Measurements from ENCODE around the gene NEUROD2. TPM values are rescaled to one million over a fixed set of nuclear protein-coding genes. Genes with fewer than 3 reads are reported as not detected.

The NEUROD2 gene
- total and polyA plus RNA-seq, 3 experiments from 2014 or later, result not detected

GRCh38 chr17:39615434-39615833 is 7.7 kb upstream of the NEUROD2 start:
- H3K36me3 ChIP-seq (ENCODE audit: insufficient read depth, low read length), result no peaks in the 10 kb centered on the region
- peaks cover 0 to 2% (median 0%) of the 10 kb centered on the region in 3 donors for H3K36me3 Mint-ChIP-seq
- H3K4me1 ChIP-seq (ENCODE audit: insufficient read depth, low read length), result peaks cover 9% of the 10 kb centered on the region
- H3K27me3 ChIP-seq (ENCODE audit: insufficient read depth, low read length, poor library complexity, severe bottlenecking), result peaks cover 4% of the 10 kb centered on the region
- no peak overlapping the region for H3K27ac ChIP-seq (ENCODE audit: low read depth, low read length)
- H3K4me3 Mint-ChIP-seq, result peak overlapping the region in 1 of 7 donors; percentile 38
- POLR2A ChIA-PET, result no interaction called here
- no peak overlapping the region for H3K27ac Mint-ChIP-seq
- CTCF ChIA-PET, result interaction anchor here (1.1 to 3.7 kb wide), 3 partner anchors 8 to 53 kb away, joined by 3 to 15 read pairs (median 3); partner anchors contain the start of gene PNMT
- no peak overlapping the region for H3K4me3 ChIP-seq (ENCODE audit: low read length)
- DNase-seq, result no peak
- H3K27me3 Mint-ChIP-seq, result peaks cover 12 to 38% of the 10 kb centered on the region in 2 donors
- peaks cover 0 to 9% (median 7%) of the 10 kb centered on the region in 3 donors for H3K4me1 Mint-ChIP-seq
- H3K9me3 Mint-ChIP-seq, result peaks cover 0 to 2% (median 0%) of the 10 kb centered on the region in 5 donors
- H3K9me3 ChIP-seq (ENCODE audit: low read length), result no peaks in the 10 kb centered on the region

- Mint-ChIP-seq H3K9me3 (peaks cover 0 to 2% (median 0%) of the 10 kb centered on the region in 5 donors), H3K36me3 (peaks cover 0 to 2% (median 0%) of the 10 kb centered on the region in 3 donors), H3K27ac (no peak overlapping the region), H3K4me1 (peaks cover 0 to 9% (median 7%) of the 10 kb centered on the region in 3 donors), H3K4me3 (no peak overlapping the region), H3K27me3 (peaks cover 16 to 41% of the 10 kb centered on the region in 2 donors)
- peaks cover 9% of the 10 kb centered on the region for H3K4me1 ChIP-seq (ENCODE audit: insufficient read depth, low read length)
- CTCF ChIA-PET, result interaction anchor here (0.9 to 3.7 kb wide), 4 partner anchors 9 to 40 kb away, joined by 3 to 15 read pairs (median 3); no protein-coding TSS in a partner anchor
- H3K4me3 ChIP-seq (ENCODE audit: low read length), result no peak overlapping the region
- POLR2A ChIA-PET, result interaction anchor here (0.7 kb wide), 1 partner anchor 129 kb away, joined by 3 read pairs; no protein-coding TSS in a partner anchor
- no peaks in the 10 kb centered on the region for H3K36me3 ChIP-seq (ENCODE audit: insufficient read depth, low read length)
- no peak overlapping the region for H3K27ac ChIP-seq (ENCODE audit: low read depth, low read length)
- DNase-seq, result no peak
- peaks cover 4% of the 10 kb centered on the region for H3K27me3 ChIP-seq (ENCODE audit: insufficient read depth, low read length, poor library complexity, severe bottlenecking)
- H3K9me3 ChIP-seq (ENCODE audit: low read length), result no peaks in the 10 kb centered on the region
Observed at GRCh38 chr17:39614545-39615157, 6.9 kb upstream of the NEUROD2 start.

GRCh38 chr17:39612935-39613464 is 5.3 kb upstream of the NEUROD2 start:
- Histone ChIP-seq H3K9me3 (ENCODE audit: low read length) (no peaks in the 10 kb centered on the region), H3K27ac (ENCODE audit: low read depth, low read length) (no peak overlapping the region), H3K4me1 (ENCODE audit: insufficient read depth, low read length) (peaks cover 5% of the 10 kb centered on the region), H3K4me3 (ENCODE audit: low read length) (no peak overlapping the region), H3K36me3 (ENCODE audit: insufficient read depth, low read length) (no peaks in the 10 kb centered on the region), H3K27me3 (ENCODE audit: insufficient read depth, low read length, poor library complexity, severe bottlenecking) (peaks cover 11% of the 10 kb centered on the region)
- POLR2A ChIA-PET, result no interaction called here
- no peak for DNase-seq
- Mint-ChIP-seq H3K4me1 (peaks cover 0 to 4% (median 3%) of the 10 kb centered on the region in 3 donors), H3K4me3 (no peak overlapping the region), H3K36me3 (peaks cover 0 to 2% (median 0%) of the 10 kb centered on the region in 3 donors), H3K27me3 (peaks cover 26 to 55% of the 10 kb centered on the region in 2 donors), H3K27ac (no peak overlapping the region), H3K9me3 (peaks cover 0 to 2% (median 0%) of the 10 kb centered on the region in 5 donors)
- CTCF ChIA-PET, result interaction anchor here (1.0 to 3.7 kb wide), 2 partner anchors 9 to 11 kb away, joined by 5 to 15 read pairs; no protein-coding TSS in a partner anchor

GRCh38 chr17:39612291-39612894 is 4.7 kb upstream of the NEUROD2 start:
- no peak for DNase-seq
- H3K4me1 ChIP-seq (ENCODE audit: insufficient read depth, low read length), result peaks cover 6% of the 10 kb centered on the region
- H3K36me3 ChIP-seq (ENCODE audit: insufficient read depth, low read length), result no peaks in the 10 kb centered on the region
- no peaks in the 10 kb centered on the region for H3K9me3 ChIP-seq (ENCODE audit: low read length)
- peaks cover 12% of the 10 kb centered on the region for H3K27me3 ChIP-seq (ENCODE audit: insufficient read depth, low read length, poor library complexity, severe bottlenecking)
- H3K4me3 Mint-ChIP-seq, result no peak overlapping the region
- CTCF ChIA-PET, result interaction anchor here (3.7 kb wide), 1 partner anchor 11 kb away, joined by 15 read pairs; no protein-coding TSS in a partner anchor
- H3K4me1 Mint-ChIP-seq, result peaks cover 0 to 4% (median 4%) of the 10 kb centered on the region in 3 donors
- peaks cover 0 to 2% (median 0%) of the 10 kb centered on the region in 5 donors for H3K9me3 Mint-ChIP-seq
- peaks cover 31 to 57% of the 10 kb centered on the region in 2 donors for H3K27me3 Mint-ChIP-seq
- H3K36me3 Mint-ChIP-seq, result peaks cover 0 to 2% (median 0%) of the 10 kb centered on the region in 3 donors
- no peak overlapping the region for H3K4me3 ChIP-seq (ENCODE audit: low read length)
- H3K27ac Mint-ChIP-seq, result no peak overlapping the region
- POLR2A ChIA-PET, result no interaction called here
- no peak overlapping the region for H3K27ac ChIP-seq (ENCODE audit: low read depth, low read length)

GRCh38 chr17:39611401-39612112 is 3.8 kb upstream of the NEUROD2 start:
- Histone ChIP-seq H3K27ac (ENCODE audit: low read depth, low read length) (no peak overlapping the region), H3K27me3 (ENCODE audit: insufficient read depth, low read length, poor library complexity, severe bottlenecking) (peaks cover 12% of the 10 kb centered on the region), H3K4me3 (ENCODE audit: low read length) (no peak overlapping the region), H3K36me3 (ENCODE audit: insufficient read depth, low read length) (no peaks in the 10 kb centered on the region), H3K4me1 (ENCODE audit: insufficient read depth, low read length) (peaks cover 7% of the 10 kb centered on the region), H3K9me3 (ENCODE audit: low read length) (no peaks in the 10 kb centered on the region)
- ChIA-PET CTCF (no interaction called here), POLR2A (no interaction called here)
- Mint-ChIP-seq H3K4me3 (no peak overlapping the region), H3K4me1 (peaks cover 0 to 10% (median 0%) of the 10 kb centered on the region in 3 donors), H3K9me3 (peaks cover 0 to 2% (median 0%) of the 10 kb centered on the region in 5 donors), H3K27me3 (peaks cover 33 to 60% of the 10 kb centered on the region in 2 donors), H3K27ac (no peak overlapping the region), H3K36me3 (peaks cover 0 to 2% (median 0%) of the 10 kb centered on the region in 3 donors)
- no peak for DNase-seq

GRCh38 chr17:39609416-39610025 is 1.8 kb upstream of the NEUROD2 start:
- no peak for DNase-seq
- Mint-ChIP-seq H3K27me3 (peaks cover 43 to 51% of the 10 kb centered on the region in 2 donors), H3K4me3 (peak overlapping the region in 1 of 7 donors; percentile 1), H3K36me3 (no peaks in the 10 kb centered on the region), H3K4me1 (peaks cover 5 to 24% (median 8%) of the 10 kb centered on the region in 3 donors), H3K9me3 (peaks cover 0 to 2% (median 0%) of the 10 kb centered on the region in 5 donors), H3K27ac (no peak overlapping the region)
- ChIA-PET POLR2A (no interaction called here), CTCF (no interaction called here)
- H3K36me3 ChIP-seq (ENCODE audit: insufficient read depth, low read length), result no peaks in the 10 kb centered on the region
- H3K9me3 ChIP-seq (ENCODE audit: low read length), result no peaks in the 10 kb centered on the region
- H3K27me3 ChIP-seq (ENCODE audit: insufficient read depth, low read length, poor library complexity, severe bottlenecking), result peaks cover 28% of the 10 kb centered on the region
- peaks cover 19% of the 10 kb centered on the region for H3K4me1 ChIP-seq (ENCODE audit: insufficient read depth, low read length)
- H3K4me3 ChIP-seq (ENCODE audit: low read length), result no peak overlapping the region
- no peak overlapping the region for H3K27ac ChIP-seq (ENCODE audit: low read depth, low read length)

DNA sequence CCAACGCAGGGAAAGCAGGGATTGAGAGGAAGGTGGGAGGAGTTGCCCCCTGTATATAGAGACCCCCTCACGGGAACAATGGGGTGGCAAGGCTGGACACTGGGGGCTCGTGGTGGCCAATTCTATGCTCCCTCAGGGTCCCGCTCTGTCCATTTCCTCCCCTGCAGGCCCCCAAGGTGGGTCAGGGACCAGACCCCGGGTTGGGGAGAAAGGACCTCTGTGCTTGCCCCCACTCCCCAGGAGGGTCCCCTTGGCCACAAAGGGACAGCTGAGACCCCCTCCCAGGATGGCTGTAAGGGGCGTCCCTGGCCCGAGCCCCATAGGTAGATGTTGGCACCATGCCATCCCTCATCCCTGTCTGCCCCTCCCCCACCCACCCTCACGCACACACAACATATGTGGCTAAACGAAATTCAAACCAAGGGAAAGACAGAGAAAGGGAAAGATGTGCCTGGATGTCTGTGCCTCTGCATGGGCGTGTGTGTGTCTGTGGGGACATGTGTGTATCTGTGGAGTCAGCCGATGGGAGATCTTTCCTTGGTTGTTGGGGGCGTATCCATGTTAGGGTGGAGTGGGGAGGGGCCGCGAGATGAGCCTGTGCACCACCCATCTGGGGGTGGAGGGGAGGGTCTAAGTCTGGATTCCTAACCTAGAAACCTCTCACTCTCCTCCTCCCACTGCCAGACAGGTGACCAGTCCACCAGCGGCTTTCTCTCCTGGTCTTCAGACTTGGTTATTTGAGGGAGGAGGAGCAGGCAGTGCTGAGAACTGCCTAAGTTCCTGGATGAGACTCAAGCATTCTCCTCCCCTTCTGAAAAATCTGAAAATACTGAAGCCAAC is 642 bp upstream of the NEUROD2 start:
- Histone ChIP-seq H3K27ac (ENCODE audit: low read depth, low read length) (no peak overlapping the region), H3K4me3 (ENCODE audit: low read length) (no peak overlapping the region), H3K36me3 (ENCODE audit: insufficient read depth, low read length) (no peaks in the 10 kb centered on the region), H3K4me1 (ENCODE audit: insufficient read depth, low read length) (peaks cover 30% of the 10 kb centered on the region), H3K9me3 (ENCODE audit: low read length) (no peaks in the 10 kb centered on the region), H3K27me3 (ENCODE audit: insufficient read depth, low read length, poor library complexity, severe bottlenecking) (peaks cover 37% of the 10 kb centered on the region)
- Mint-ChIP-seq H3K36me3 (no peaks in the 10 kb centered on the region), H3K27ac (no peak overlapping the region), H3K27me3 (peaks cover 46 to 50% of the 10 kb centered on the region in 2 donors), H3K4me3 (peak overlapping the region in 1 of 7 donors; percentile 69), H3K9me3 (peaks cover 0 to 2% (median 0%) of the 10 kb centered on the region in 5 donors), H3K4me1 (peaks cover 9 to 29% (median 14%) of the 10 kb centered on the region in 3 donors)
- no peak for DNase-seq
- CTCF ChIA-PET, result no interaction called here
- POLR2A ChIA-PET, result no interaction called here
